Body of pancreas (tissue), 4 donors: ENCODE data around the gene ABR. TPM values are rescaled to one million over a fixed set of nuclear protein-coding genes. Genes with fewer than 3 reads are reported as not detected.

ENCODE experiments used
- ATAC-seq: fragments of 150-250 bp; one replicate; pipeline ENCODE4 v1.9.1; 2016
- DNase-seq, 4 donors: peaks; one replicate each; pipeline ENCODE4 v3.0.0-alpha.2; 2019
- H3K27ac ChIP-seq, 4 donors: fragments of 200-600 bp; sonication (generic); 1 replicate in 3 of 4; 2 replicates in 1 of 4; pipeline versions ENCODE4 v1.5.1 to v1.6.1; 2016 to 2019; ENCODE audit warnings: mild to moderate bottlenecking in 1 of 4, mixed read lengths in 1 of 4, moderate library complexity in 1 of 4
- H3K27me3 ChIP-seq, 2 donors: fragments of 200-600 bp; sonication (generic); one replicate each; pipeline ENCODE4 v1.6.0; 2016; ENCODE audit warnings: mild to moderate bottlenecking in 1 of 2
- H3K36me3 ChIP-seq, 2 donors: fragments of 200-600 bp; sonication (generic); replicated peaks in 1 of 2; 2 replicates each; pipeline ENCODE4 v1.5.1; 2016; ENCODE audit warnings: low read depth in 2 of 2; ENCODE audit not compliant: insufficient read depth in 1 of 2
- H3K4me1 ChIP-seq: fragments of 200-600 bp; sonication (generic); one replicate; pipeline ENCODE4 v1.6.0; 2016
- H3K4me3 ChIP-seq, 2 donors: fragments of 200-600 bp; sonication (generic); 1 replicate in 1 of 2; 2 replicates in 1 of 2; pipeline ENCODE4 v1.5.1; 2016 to 2019
- H3K9me3 ChIP-seq, 3 donors: fragments of 200-600 bp; sonication (generic); 1 replicate in 2 of 3; 2 replicates in 1 of 3; pipeline ENCODE4 v1.5.1; 2016
- CTCF ChIP-seq, 7 experiments: fragments of 450-650 bp in 4 of 7; fragments of 200-600 bp in 3 of 7; sonication (generic) in 3 of 7; IDR thresholded peaks; one replicate each; pipeline ENCODE4 v1.5.1; 2016 to 2019; ENCODE audit warnings: antibody characterized with exemption in 7 of 7
- POLR2A ChIP-seq, 3 donors: fragments of 450-650 bp; IDR thresholded peaks; one replicate each; pipeline ENCODE4 v1.6.1; 2016; ENCODE audit warnings: antibody characterized with exemption in 3 of 3, mild to moderate bottlenecking in 2 of 3
- WGBS, 2 donors: methylation state at CpG; one replicate each; pipeline ENCODE4 v1.1.5; 2017; 5-methylcytosine and 5-hydroxymethylcytosine counted together
- intact Hi-C: fragments of 100-400 bp; cut with DNase I; formaldehyde crosslinking; loops from one replicate; pipeline ENCODE4 v1.15.1; 2023
- total RNA-seq, 2 donors: library from RNA; depleted of rRNA; stranded (reverse); fragments of >200 nt; gene quantifications; one replicate each; pipeline ENCODE4 v1.1.0, GENCODE V29; 2016

Gene ABR
- total RNA-seq, 2 donors from 2014 or later, result 32.4 to 46.8 TPM

GRCh38 chr17:1170739-1171138, 9.0 kb downstream of the ABR start:
- ATAC-seq, result no peak
- no peaks in the 10 kb centered on the region for H3K27me3 ChIP-seq
- no peaks in the 10 kb centered on the region for H3K36me3 ChIP-seq
- intact Hi-C loops, result no loop called here
- no peak for TF ChIP-seq POLR2A (IDR thresholded peaks at IDR 0.05)
- TF ChIP-seq CTCF (IDR thresholded peaks at IDR 0.05), result no peak
- no peak overlapping the region for H3K4me3 ChIP-seq
- DNase-seq, result no peak
- 63 to 68% methylated on average over 8 to 11 of the region's 11 CpGs for WGBS, 2 donors
- no peak overlapping the region for H3K27ac ChIP-seq
- no peaks in the 10 kb centered on the region for H3K9me3 ChIP-seq
- H3K4me1 ChIP-seq, result no peaks in the 10 kb centered on the region

GRCh38 chr17:1169929-1170312, 9.9 kb downstream of the ABR start:
- TF ChIP-seq CTCF (IDR thresholded peaks at IDR 0.05), result no peak
- TF ChIP-seq POLR2A (IDR thresholded peaks at IDR 0.05), result no peak
- no peaks in the 10 kb centered on the region for H3K27me3 ChIP-seq
- no peak for DNase-seq
- no peaks in the 10 kb centered on the region for H3K36me3 ChIP-seq
- H3K4me3 ChIP-seq, result no peak overlapping the region
- H3K9me3 ChIP-seq, result no peaks in the 10 kb centered on the region
- no peaks in the 10 kb centered on the region for H3K4me1 ChIP-seq
- intact Hi-C loops, result no loop called here
- WGBS, 2 donors, result 51 to 71% methylated on average over 4 of the region's 4 CpGs
- H3K27ac ChIP-seq, result no peak overlapping the region
- no peak for ATAC-seq

- no peaks in the 10 kb centered on the region for H3K4me1 ChIP-seq
- DNase-seq, result no peak
- no peak for ATAC-seq
- no peaks in the 10 kb centered on the region for H3K27me3 ChIP-seq
- no peak overlapping the region for H3K4me3 ChIP-seq
- H3K27ac ChIP-seq, result no peak overlapping the region
- intact Hi-C loops, result no loop called here
- no peaks in the 10 kb centered on the region for H3K36me3 ChIP-seq
- TF ChIP-seq CTCF (IDR thresholded peaks at IDR 0.05) (no peak), POLR2A (IDR thresholded peaks at IDR 0.05) (no peak)
- no peaks in the 10 kb centered on the region for H3K9me3 ChIP-seq
- WGBS, 2 donors, result 68 to 93% methylated on average over 10 to 19 of the region's 22 CpGs
These were observed 10.4 kb downstream of the ABR start for GRCh38 chr17:1169221-1169928.

GRCh38 chr17:1168533-1169220, 11.1 kb downstream of the ABR start:
- 70 to 81% methylated on average over 11 to 17 of the region's 17 CpGs for WGBS, 2 donors

More at GRCh38 chr17:1168533-1169220, 11.1 kb downstream of the ABR start:
- ATAC-seq (no peak), DNase-seq (no peak)
- Histone ChIP-seq H3K9me3 (no peaks in the 10 kb centered on the region), H3K36me3 (no peaks in the 10 kb centered on the region), H3K4me3 (no peak overlapping the region), H3K4me1 (no peaks in the 10 kb centered on the region), H3K27me3 (no peaks in the 10 kb centered on the region), H3K27ac (no peak overlapping the region)
- intact Hi-C loops, result no loop called here
- no peak for TF ChIP-seq CTCF (IDR thresholded peaks at IDR 0.05)
- no peak for TF ChIP-seq POLR2A (IDR thresholded peaks at IDR 0.05)
